Gastrocnemius medialis (tissue), 4 donors: ENCODE data around the gene NCKAP1.

ENCODE experiments used
- CTCF ChIP-seq, 5 experiments: fragments of 450-650 bp in 3 of 5; fragments of 200-600 bp in 2 of 5; sonication (generic) in 2 of 5; IDR thresholded peaks in 4 of 5; conservative IDR thresholded peaks in 1 of 5; 1 replicate in 4 of 5; 2 replicates in 1 of 5; pipeline ENCODE4 v1.5.1; 2016 to 2019; ENCODE audit warnings: antibody characterized with exemption in 5 of 5, mild to moderate bottlenecking in 3 of 5, moderate library complexity in 3 of 5
- POLR2A ChIP-seq, 2 donors: fragments of 450-650 bp; IDR thresholded peaks; one replicate each; pipeline ENCODE4 v1.6.1; 2017; ENCODE audit warnings: antibody characterized with exemption in 2 of 2, mild to moderate bottlenecking in 2 of 2, moderate library complexity in 2 of 2

GRCh38 chr2:183027443-183027842 lies 10.8 kb downstream of the NCKAP1 start:
- TF ChIP-seq CTCF (IDR thresholded peaks at IDR 0.05 in 4 of 5, conservative IDR thresholded peaks at IDR 0.05 in 1 of 5), result no peak
- TF ChIP-seq POLR2A (IDR thresholded peaks at IDR 0.05), result no peak
